Endothelial cell of umbilical vein (primary cell): ENCODE measurements around the gene SLC30A1.

Experiments used
- CTCF ChIP-seq, 2 donors: IDR thresholded peaks; 1 replicate in 1 of 2; 2 replicates in 1 of 2; pipeline ENCODE4 v1.5.1; 2011; ENCODE audit warnings: low read length in 2 of 2, mild to moderate bottlenecking in 2 of 2, moderate library complexity in 2 of 2, control low read depth in 1 of 2, inconsistent platforms in 1 of 2, low read depth in 1 of 2; ENCODE audit not compliant: insufficient read depth in 1 of 2; ENCODE audit errors: extremely low read depth in 1 of 2
- EZH2 ChIP-seq: IDR thresholded peaks from 2 replicates; pipeline ENCODE4 v1.6.1; 2012; ENCODE audit warnings: borderline replicate concordance, low read depth, mild to moderate bottlenecking, moderate library complexity, low read length, inconsistent platforms; ENCODE audit not compliant: severe bottlenecking
- GATA2 ChIP-seq: IDR thresholded peaks from 2 replicates; pipeline ENCODE4 v1.7.0; 2011; ENCODE audit warnings: low read depth, mild to moderate bottlenecking, moderate library complexity, mixed read lengths, low read length; ENCODE audit not compliant: insufficient read length, insufficient read depth
- POLR2A ChIP-seq: IDR thresholded peaks from 2 replicates; pipeline ENCODE4 v1.6.1; 2012; ENCODE audit warnings: low read depth, mild to moderate bottlenecking, control low read depth, low read length
- POLR2AphosphoS5 ChIP-seq: IDR thresholded peaks from 2 replicates; pipeline ENCODE4 v1.6.1; 2012; ENCODE audit warnings: low read depth, mild to moderate bottlenecking, control low read depth, low read length, moderate library complexity; ENCODE audit not compliant: insufficient read depth

- TF ChIP-seq CTCF (IDR thresholded peaks at IDR 0.05; ENCODE audit: extremely low read depth in 1 of 2, insufficient read depth in 1 of 2, low read depth in 1 of 2, low read length in 2 of 2) (no peak), POLR2A (no peak), EZH2 (no peak), POLR2AphosphoS5 (no peak), GATA2 (no peak)
Measured at GRCh38 chr1:211576717-211577116, 2.2 kb downstream of the SLC30A1 start.
